Peyer's patch (tissue), 4 donors: ENCODE measurements around the gene TGFB3.

Experiments
- CTCF ChIP-seq, 6 experiments: fragments of 450-650 bp in 4 of 6; fragments of 200-600 bp in 2 of 6; sonication (generic) in 1 of 6; IDR thresholded peaks; one replicate each; pipeline ENCODE4 v1.5.1; 2017 to 2019; ENCODE audit warnings: antibody characterized with exemption in 6 of 6, mild to moderate bottlenecking in 3 of 6, moderate library complexity in 1 of 6
- POLR2A ChIP-seq, 2 donors: fragments of 450-650 bp; IDR thresholded peaks; one replicate each; pipeline ENCODE4 v1.5.1; 2017; ENCODE audit warnings: antibody characterized with exemption in 2 of 2, mild to moderate bottlenecking in 2 of 2, moderate library complexity in 2 of 2

GRCh38 chr14:76011930-76012329 is 30.1 kb upstream of the TGFB3 start:
- TF ChIP-seq CTCF (IDR thresholded peaks at IDR 0.05) (no peak), POLR2A (IDR thresholded peaks at IDR 0.05) (no peak)
